Natural killer cell (primary cell): ENCODE measurements around the gene EPHA4. TPM values are rescaled to one million over a fixed set of nuclear protein-coding genes. Genes with fewer than 3 reads are reported as not detected.

ENCODE experiments used
- ATAC-seq, 3 donors: fragments of 150-1000 bp in 2 of 3; fragments of 200-7000 bp in 1 of 3; cut with Tn5 transposase; 1 replicate in 1 of 3; 2 replicates in 2 of 3; pipeline ENCODE4 v1.10.0; 2021; ENCODE audit warnings: mild to moderate bottlenecking in 2 of 3, moderate library complexity in 2 of 3
- DNase-seq, 2 donors: peaks; one replicate each; pipeline versions ENCODE4 v3.0.0 to v3.0.0-alpha.2; 2013 to 2021; ENCODE audit warnings: mixed read lengths in 1 of 2
- H3K27ac ChIP-seq: one replicate; pipeline ENCODE4 v1.5.1; 2013; ENCODE audit warnings: mild to moderate bottlenecking, low read length
- H3K27me3 ChIP-seq: one replicate; pipeline ENCODE4 v1.6.1; 2013; ENCODE audit warnings: low read length; ENCODE audit not compliant: control insufficient read depth, insufficient read depth
- H3K36me3 ChIP-seq: one replicate; pipeline ENCODE4 v1.6.1; 2013; ENCODE audit warnings: low read length; ENCODE audit not compliant: control insufficient read depth, insufficient read depth
- H3K4me1 ChIP-seq: one replicate; pipeline ENCODE4 v1.6.1; 2013; ENCODE audit warnings: low read length; ENCODE audit not compliant: control insufficient read depth, insufficient read depth
- H3K4me3 ChIP-seq: one replicate; pipeline ENCODE4 v1.5.1; 2013; ENCODE audit warnings: low read length
- H3K9me3 ChIP-seq: one replicate; pipeline ENCODE4 v1.6.1; 2013; ENCODE audit warnings: low read length; ENCODE audit not compliant: control insufficient read depth, insufficient read depth
- H3K27ac Mint-ChIP-seq, 2 donors: one replicate each; pipeline ENCODE4 v1.8.0; 2022; ENCODE audit warnings: mild to moderate bottlenecking in 2 of 2, mixed read lengths in 2 of 2, moderate library complexity in 1 of 2
- H3K27me3 Mint-ChIP-seq, 2 donors: one replicate each; pipeline ENCODE4 v1.8.0; 2022; ENCODE audit warnings: low read depth in 2 of 2, mixed read lengths in 2 of 2
- H3K36me3 Mint-ChIP-seq: one replicate; pipeline ENCODE4 v1.8.0; 2022; ENCODE audit warnings: mixed read lengths
- H3K4me1 Mint-ChIP-seq, 2 donors: one replicate each; pipeline ENCODE4 v1.8.0; 2022; ENCODE audit warnings: mixed read lengths in 2 of 2
- H3K4me3 Mint-ChIP-seq: one replicate; pipeline ENCODE4 v1.8.0; 2022; ENCODE audit warnings: mild to moderate bottlenecking, moderate library complexity, mixed read lengths
- H3K9me3 Mint-ChIP-seq, 2 donors: one replicate each; pipeline ENCODE4 v1.8.0; 2022; ENCODE audit warnings: mixed read lengths in 2 of 2
- CTCF ChIP-seq: fragments of 200-600 bp; IDR thresholded peaks from one replicate; pipeline ENCODE4 v1.8.0; 2022; ENCODE audit warnings: antibody characterized with exemption
- WGBS: methylation state at CpG from one replicate; pipeline ENCODE4 v1.1.7; 2013; ENCODE audit warnings: missing lambda C conversion rate; ENCODE audit not compliant: insufficient coverage; 5-methylcytosine and 5-hydroxymethylcytosine counted together
- intact Hi-C: fragments of 100-400 bp; cut with micrococcal nuclease; formaldehyde crosslinking; loops from one replicate; pipeline ENCODE4 v1.14.2; 2022
- total RNA-seq, 4 donors: library from RNA; stranded (reverse); fragments of 120-200 nt in 1 of 4; gene quantifications; one replicate each; pipeline versions ENCODE4 v1.2.3 to v1.2.4, GENCODE V29; 2013 to 2022

EPHA4 gene
- total RNA-seq, 3 donors from 2014 or later (not counting 1 experiment from before 2014, with no cell fraction given), result 27.2 to 48.6 (median 44.7) TPM

- WGBS, result 100% methylated on average over 1 of the region's 3 CpGs
- ATAC-seq (no peak), DNase-seq (no peak)
- no peaks in the 10 kb centered on the region for H3K9me3 Mint-ChIP-seq
- no peak overlapping the region for H3K4me3 ChIP-seq
- no peaks in the 10 kb centered on the region for H3K27me3 ChIP-seq
- H3K36me3 ChIP-seq, result no peaks in the 10 kb centered on the region
- no peak for TF ChIP-seq CTCF
- H3K4me3 Mint-ChIP-seq, result no peak overlapping the region
- no peak overlapping the region for H3K27ac Mint-ChIP-seq
- H3K36me3 Mint-ChIP-seq, result no peaks in the 10 kb centered on the region
- intact Hi-C loops, result no loop called here
- H3K27me3 Mint-ChIP-seq, result peaks cover 8 to 18% of the 10 kb centered on the region in 2 donors
- no peak overlapping the region for H3K27ac ChIP-seq
- H3K4me1 Mint-ChIP-seq, result no peaks in the 10 kb centered on the region
- no peaks in the 10 kb centered on the region for H3K9me3 ChIP-seq
- no peaks in the 10 kb centered on the region for H3K4me1 ChIP-seq
Observed at GRCh38 chr2:221608442-221608841, 36.3 kb upstream of the EPHA4 start.

GRCh38 chr2:221606424-221606823 is 34.3 kb upstream of the EPHA4 start:
- no peaks in the 10 kb centered on the region for H3K36me3 ChIP-seq
- Mint-ChIP-seq H3K27ac (no peak overlapping the region), H3K4me3 (no peak overlapping the region), H3K9me3 (no peaks in the 10 kb centered on the region), H3K4me1 (no peaks in the 10 kb centered on the region), H3K27me3 (peaks cover 4 to 6% of the 10 kb centered on the region in 2 donors), H3K36me3 (no peaks in the 10 kb centered on the region)
- no peaks in the 10 kb centered on the region for H3K4me1 ChIP-seq
- WGBS, result 84% methylated on average over 6 of the region's 6 CpGs
- peaks cover 2% of the 10 kb centered on the region for H3K27me3 ChIP-seq
- TF ChIP-seq CTCF, result no peak
- H3K27ac ChIP-seq, result no peak overlapping the region
- H3K4me3 ChIP-seq, result no peak overlapping the region
- ATAC-seq, result no peak
- no peaks in the 10 kb centered on the region for H3K9me3 ChIP-seq
- DNase-seq, result no peak
- intact Hi-C loops, result no loop called here

- Mint-ChIP-seq H3K9me3 (no peaks in the 10 kb centered on the region), H3K27me3 (peaks cover under 1 to 6% of the 10 kb centered on the region in 2 donors), H3K4me1 (no peaks in the 10 kb centered on the region), H3K27ac (no peak overlapping the region), H3K36me3 (no peaks in the 10 kb centered on the region), H3K4me3 (no peak overlapping the region)
- H3K4me1 ChIP-seq, result no peaks in the 10 kb centered on the region
- intact Hi-C loops, result no loop called here
- no CpG with 5 or more reads among the region's 2 CpGs for WGBS
- no peaks in the 10 kb centered on the region for H3K36me3 ChIP-seq
- TF ChIP-seq CTCF, result no peak
- DNase-seq (no peak), ATAC-seq (no peak)
- peaks cover 3% of the 10 kb centered on the region for H3K27me3 ChIP-seq
- no peak overlapping the region for H3K27ac ChIP-seq
- no peak overlapping the region for H3K4me3 ChIP-seq
- H3K9me3 ChIP-seq, result no peaks in the 10 kb centered on the region
Observed at GRCh38 chr2:221605751-221606240, 33.7 kb upstream of the EPHA4 start.

GRCh38 chr2:221602938-221603337 is 30.8 kb upstream of the EPHA4 start:
- Mint-ChIP-seq H3K27ac (no peak overlapping the region), H3K4me3 (no peak overlapping the region), H3K27me3 (peaks cover 0 to 3% of the 10 kb centered on the region in 2 donors), H3K36me3 (no peaks in the 10 kb centered on the region), H3K4me1 (no peaks in the 10 kb centered on the region), H3K9me3 (no peaks in the 10 kb centered on the region)
- intact Hi-C loops, result no loop called here
- H3K27ac ChIP-seq, result no peak overlapping the region
- no peak for ATAC-seq
- DNase-seq, result no peak
- no peak for TF ChIP-seq CTCF
- H3K27me3 ChIP-seq, result peaks cover 3% of the 10 kb centered on the region
- WGBS, result 67% methylated on average over 1 of the region's 1 CpG
- no peaks in the 10 kb centered on the region for H3K4me1 ChIP-seq
- no peaks in the 10 kb centered on the region for H3K9me3 ChIP-seq
- H3K36me3 ChIP-seq, result no peaks in the 10 kb centered on the region
- no peak overlapping the region for H3K4me3 ChIP-seq
